ENCODE data around the gene AJM1. TPM values are rescaled to one million over a fixed set of nuclear protein-coding genes. Genes with fewer than 3 reads are reported as not detected.
"Not testable (repeated sequence)": the region's sequence is repeated elsewhere in the genome, so short reads cannot be mapped to it uniquely, and the experiment has no call there.

Gene AJM1
- polyA plus RNA-seq, 3 donors from 2014 or later, result 0.09 to 1.00 (median 0.82) TPM

GRCh38 chr9:136840877-136841645 is 1.2 kb upstream of the AJM1 start:
- no peak overlapping the region for H3K4me3 Mint-ChIP-seq
- peaks cover 4 to 14% of the 10 kb centered on the region in 2 donors for H3K4me1 Mint-ChIP-seq

GRCh38 chr9:136841646-136842379 is 465 bp upstream of the AJM1 start:
- Mint-ChIP-seq H3K4me3 (peak overlapping the region; percentile 88 to 93 (median 89)), H3K4me1 (peaks cover 4 to 14% of the 10 kb centered on the region in 2 donors), H3K27me3 (ENCODE audit: low read depth in 3 of 3) (peaks cover 16 to 24% (median 22%) of the 10 kb centered on the region in 3 donors), H3K27ac (peak overlapping the region; percentile 68 to 93 (median 82))
- H3K9me3 Mint-ChIP-seq, DNase-seq, H3K36me3 Mint-ChIP-seq: not testable (repeated sequence)

More at GRCh38 chr9:136840877-136841645, 1.2 kb upstream of the AJM1 start:
- Mint-ChIP-seq H3K27ac (no peak overlapping the region), H3K9me3 (no peaks in the 10 kb centered on the region), H3K27me3 (ENCODE audit: low read depth in 3 of 3) (peaks cover 11 to 19% (median 17%) of the 10 kb centered on the region in 3 donors), H3K36me3 (peaks cover 0 to 4% (median 0%) of the 10 kb centered on the region in 3 donors)
- no peak for DNase-seq

GRCh38 chr9:136843159-136843800 is 1.0 kb downstream of the AJM1 start:
- not testable (repeated sequence) for H3K36me3 Mint-ChIP-seq, H3K9me3 Mint-ChIP-seq
- DNase-seq, result peak in 2 of 3 donors; percentile 25 to 34
- Mint-ChIP-seq H3K27me3 (ENCODE audit: low read depth in 3 of 3) (peaks cover 22 to 35% (median 32%) of the 10 kb centered on the region in 3 donors), H3K4me3 (peak overlapping the region; percentile 80 to 88 (median 85)), H3K4me1 (peaks cover 11 to 21% of the 10 kb centered on the region in 2 donors), H3K27ac (peak overlapping the region; percentile 86 to 94 (median 92))

GRCh38 chr9:136843801-136844740 is 1.8 kb downstream of the AJM1 start:
- DNase-seq, result peak; percentile 65 to 70 (median 70)
- peak overlapping the region; percentile 86 to 94 (median 92) for H3K27ac Mint-ChIP-seq

GRCh38 chr9:136844761-136845464 is 2.6 kb downstream of the AJM1 start:
- no peak for DNase-seq
- no peaks in the 10 kb centered on the region for H3K9me3 Mint-ChIP-seq
- peaks cover 30 to 47% (median 39%) of the 10 kb centered on the region in 3 donors for H3K27me3 Mint-ChIP-seq (ENCODE audit: low read depth in 3 of 3)
- H3K27ac Mint-ChIP-seq, result peak overlapping the region in 3 of 6 donors; percentile 39 to 65 (median 62)
- H3K36me3 Mint-ChIP-seq, result peaks cover 0 to 3% (median 3%) of the 10 kb centered on the region in 3 donors
- H3K4me1 Mint-ChIP-seq, result peaks cover 11 to 24% of the 10 kb centered on the region in 2 donors
- peak overlapping the region in 4 of 5 donors; percentile 21 to 54 (median 52) for H3K4me3 Mint-ChIP-seq

More at GRCh38 chr9:136843801-136844740, 1.8 kb downstream of the AJM1 start:
- peaks cover 26 to 41% (median 36%) of the 10 kb centered on the region in 3 donors for H3K27me3 Mint-ChIP-seq (ENCODE audit: low read depth in 3 of 3)
- not testable (repeated sequence) for H3K9me3 Mint-ChIP-seq, H3K36me3 Mint-ChIP-seq
- H3K4me1 Mint-ChIP-seq, result peaks cover 11 to 22% of the 10 kb centered on the region in 2 donors
- peak overlapping the region; percentile 80 to 88 (median 85) for H3K4me3 Mint-ChIP-seq

GRCh38 chr9:136845465-136846260 is 3.4 kb downstream of the AJM1 start:
- Mint-ChIP-seq H3K4me3 (peak overlapping the region in 4 of 5 donors; percentile 21 to 54 (median 52)), H3K36me3 (peaks cover 0 to 3% (median 0%) of the 10 kb centered on the region in 3 donors), H3K27ac (peak overlapping the region in 3 of 6 donors; percentile 39 to 65 (median 62)), H3K4me1 (peaks cover 11 to 23% of the 10 kb centered on the region in 2 donors), H3K27me3 (ENCODE audit: low read depth in 3 of 3) (peaks cover 30 to 50% (median 39%) of the 10 kb centered on the region in 3 donors), H3K9me3 (no peaks in the 10 kb centered on the region)
- DNase-seq, result no peak

GRCh38 chr9:136846376-136847087 is 4.3 kb downstream of the AJM1 start:
- Mint-ChIP-seq H3K27ac (peak overlapping the region in 3 of 6 donors; percentile 71 to 87 (median 74)), H3K9me3 (no peaks in the 10 kb centered on the region), H3K27me3 (ENCODE audit: low read depth in 3 of 3) (peaks cover 30 to 50% (median 39%) of the 10 kb centered on the region in 3 donors), H3K36me3 (peaks cover 0 to 3% (median 0%) of the 10 kb centered on the region in 3 donors), H3K4me3 (peak overlapping the region in 2 of 5 donors; percentile 21 to 55), H3K4me1 (peaks cover 11 to 23% of the 10 kb centered on the region in 2 donors)
- no peak for DNase-seq

GRCh38 chr9:136847088-136847825 is 5.0 kb downstream of the AJM1 start:
- peaks cover 30 to 49% (median 37%) of the 10 kb centered on the region in 3 donors for H3K27me3 Mint-ChIP-seq (ENCODE audit: low read depth in 3 of 3)
- peaks cover 11 to 20% of the 10 kb centered on the region in 2 donors for H3K4me1 Mint-ChIP-seq
- peak overlapping the region; percentile 87 to 93 (median 91) for H3K4me3 Mint-ChIP-seq
- H3K9me3 Mint-ChIP-seq, result no peaks in the 10 kb centered on the region
- peak overlapping the region; percentile 77 to 95 (median 91) for H3K27ac Mint-ChIP-seq
- DNase-seq, result no peak
- H3K36me3 Mint-ChIP-seq, result peaks cover 0 to 3% (median 0%) of the 10 kb centered on the region in 3 donors

GRCh38 chr9:136847826-136848392 is 5.6 kb downstream of the AJM1 start:
- H3K36me3 Mint-ChIP-seq, result peaks cover 0 to 3% (median 0%) of the 10 kb centered on the region in 3 donors
- peak overlapping the region; percentile 77 to 95 (median 91) for H3K27ac Mint-ChIP-seq
- peaks cover 30 to 46% (median 35%) of the 10 kb centered on the region in 3 donors for H3K27me3 Mint-ChIP-seq (ENCODE audit: low read depth in 3 of 3)
- H3K4me3 Mint-ChIP-seq, result peak overlapping the region; percentile 87 to 93 (median 91)
- H3K9me3 Mint-ChIP-seq, result no peaks in the 10 kb centered on the region
- peaks cover 11 to 20% of the 10 kb centered on the region in 2 donors for H3K4me1 Mint-ChIP-seq
- DNase-seq, result peak; percentile 80 to 86 (median 80)

- Mint-ChIP-seq H3K9me3 (no peaks in the 10 kb centered on the region), H3K4me1 (peaks cover 9 to 18% of the 10 kb centered on the region in 2 donors), H3K4me3 (peak overlapping the region; percentile 79 to 93 (median 87)), H3K36me3 (peaks cover 0 to 3% (median 0%) of the 10 kb centered on the region in 3 donors), H3K27ac (peak overlapping the region in 4 of 6 donors; percentile 85 to 92 (median 88)), H3K27me3 (ENCODE audit: low read depth in 3 of 3) (peaks cover 27 to 44% (median 35%) of the 10 kb centered on the region in 3 donors)
- DNase-seq, result peak in 2 of 3 donors; percentile 35 to 36
These were observed 6.2 kb downstream of the AJM1 start for GRCh38 chr9:136848393-136849037.

Measured in immature natural killer cell (primary cell).